Osteocyte (in vitro differentiated cells): ENCODE results near the gene REXO4. TPM values are rescaled to one million over a fixed set of nuclear protein-coding genes. Genes with fewer than 3 reads are reported as not detected.
"Not testable (repeated sequence)": the region's sequence is repeated elsewhere in the genome, so short reads cannot be mapped to it uniquely, and the experiment has no call there.

ENCODE experiments used
- DNase-seq: peaks from one replicate; pipeline ENCODE4 v3.0.0; 2021; ENCODE audit warnings: mixed read lengths; ENCODE audit not compliant: unreplicated experiment; ENCODE audit errors: extremely low spot score
- H3K27ac Mint-ChIP-seq: one replicate; pipeline ENCODE4 v1.8.0; 2021; ENCODE audit warnings: mild to moderate bottlenecking, mixed read lengths; ENCODE audit not compliant: unreplicated experiment
- H3K27me3 Mint-ChIP-seq: one replicate; pipeline ENCODE4 v1.8.0; 2021; ENCODE audit warnings: mixed read lengths; ENCODE audit not compliant: unreplicated experiment
- H3K36me3 Mint-ChIP-seq: one replicate; pipeline ENCODE4 v1.8.0; 2021; ENCODE audit warnings: mixed read lengths; ENCODE audit not compliant: unreplicated experiment
- H3K4me1 Mint-ChIP-seq: one replicate; pipeline ENCODE4 v1.8.0; 2021; ENCODE audit warnings: mixed read lengths; ENCODE audit not compliant: unreplicated experiment
- H3K4me3 Mint-ChIP-seq: one replicate; pipeline ENCODE4 v1.8.0; 2021; ENCODE audit warnings: mild to moderate bottlenecking, moderate library complexity, mixed read lengths; ENCODE audit not compliant: unreplicated experiment
- H3K9me3 Mint-ChIP-seq: one replicate; pipeline ENCODE4 v1.8.0; 2021; ENCODE audit warnings: mixed read lengths; ENCODE audit not compliant: unreplicated experiment
- CTCF ChIP-seq: fragments of 200-600 bp; sonication (generic); IDR thresholded peaks from 2 replicates; pipeline ENCODE4 v1.5.0; 2021; ENCODE audit warnings: antibody characterized with exemption, mild to moderate bottlenecking, moderate library complexity
- total RNA-seq: library from RNA; stranded (reverse); gene quantifications from 2 replicates; pipeline ENCODE4 v1.2.1, GENCODE V29; 2021

REXO4 gene
- total RNA-seq, 1 donor from 2014 or later: 22.2 TPM

- Mint-ChIP-seq H3K27ac (no peak overlapping the region), H3K4me3 (no peak overlapping the region), H3K4me1 (peaks cover 16% of the 10 kb centered on the region), H3K9me3 (no peaks in the 10 kb centered on the region), H3K36me3 (no peaks in the 10 kb centered on the region), H3K27me3 (no peaks in the 10 kb centered on the region)
- TF ChIP-seq CTCF: no peak
- DNase-seq: no peak
These were observed 39.3 kb downstream of the REXO4 start for GRCh38 chr9:133378408-133378962.

- Mint-ChIP-seq H3K4me1 (peaks cover 19% of the 10 kb centered on the region), H3K9me3 (no peaks in the 10 kb centered on the region), H3K27me3 (no peaks in the 10 kb centered on the region), H3K4me3 (no peak overlapping the region), H3K36me3 (no peaks in the 10 kb centered on the region), H3K27ac (no peak overlapping the region)
- no peak for DNase-seq
- TF ChIP-seq CTCF: no peak
These were observed 40.0 kb downstream of the REXO4 start for GRCh38 chr9:133377721-133378216.

- Mint-ChIP-seq H3K4me3 (peak overlapping the region; percentile 70), H3K4me1 (peaks cover 24% of the 10 kb centered on the region)
- H3K36me3 Mint-ChIP-seq, H3K27me3 Mint-ChIP-seq, DNase-seq, H3K27ac Mint-ChIP-seq, H3K9me3 Mint-ChIP-seq: not testable (repeated sequence)
These were observed 40.5 kb downstream of the REXO4 start for GRCh38 chr9:133377280-133377679.

- peak; percentile 98 for DNase-seq
- H3K9me3 Mint-ChIP-seq: no peaks in the 10 kb centered on the region
- no peaks in the 10 kb centered on the region for H3K27me3 Mint-ChIP-seq
- peaks cover 4% of the 10 kb centered on the region for H3K36me3 Mint-ChIP-seq
- H3K4me1 Mint-ChIP-seq: peaks cover 33% of the 10 kb centered on the region
- H3K4me3 Mint-ChIP-seq: peak within 1 kb of the TSS; percentile 94
- TF ChIP-seq CTCF: no peak
- H3K27ac Mint-ChIP-seq: peak within 1 kb of the TSS; percentile 97
These were observed 41.8 kb downstream of the REXO4 start, which contains the start of the genes STKLD1 and SURF4 for GRCh38 chr9:133375724-133376654. TSS of gene STKLD1 (plus strand) at chr9:133376366. CDS start at chr9:133376474, 108 bp downstream. TSS of gene SURF4 (minus strand) at chr9:133376060. CDS start at chr9:133375969, 91 bp downstream.

GRCh38 chr9:133375116-133375723, 42.6 kb downstream of the REXO4 start:
- Mint-ChIP-seq H3K9me3 (no peaks in the 10 kb centered on the region), H3K27ac (peak overlapping the region; percentile 97), H3K36me3 (peaks cover 7% of the 10 kb centered on the region), H3K27me3 (no peaks in the 10 kb centered on the region), H3K4me3 (peak overlapping the region; percentile 94), H3K4me1 (peaks cover 40% of the 10 kb centered on the region)
- TF ChIP-seq CTCF: peak; percentile 29
- DNase-seq: no peak
